SHP77 treated with DMSO at 0.1 percent for 48 hours (cell line): ENCODE data around the gene KRTAP5-1.

Source experiments
- DNase-seq: peaks from one replicate; lab custom pipeline; 2025; lab: John Stamatoyannopoulos, UW

KRTAP5-1 gene

DNA sequence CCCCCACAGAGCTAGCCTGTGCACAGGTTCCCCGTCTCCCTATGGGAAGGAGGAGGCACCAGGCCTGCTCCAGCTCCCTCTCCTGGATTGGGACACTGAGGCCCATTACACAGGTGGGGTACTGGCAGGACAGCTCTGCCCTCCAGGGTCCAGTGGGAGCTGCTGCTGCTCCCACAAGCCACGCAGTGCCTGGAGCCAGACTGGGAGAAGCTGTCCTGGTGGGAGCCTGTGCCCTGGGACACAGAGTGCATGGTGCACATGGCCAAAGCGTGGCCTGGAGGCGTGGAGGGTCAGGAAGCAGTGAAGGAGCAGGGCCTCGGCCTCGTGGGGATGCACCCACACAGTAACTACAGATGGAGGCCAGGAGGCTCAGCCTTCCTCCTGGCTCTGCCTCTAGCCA, 40.5 kb downstream of the KRTAP5-1 start:
- no peak for DNase-seq

- DNase-seq: no peak
Measured at GRCh38 chr11:1543606-1544263, 41.3 kb downstream of the KRTAP5-1 start.

DNA sequence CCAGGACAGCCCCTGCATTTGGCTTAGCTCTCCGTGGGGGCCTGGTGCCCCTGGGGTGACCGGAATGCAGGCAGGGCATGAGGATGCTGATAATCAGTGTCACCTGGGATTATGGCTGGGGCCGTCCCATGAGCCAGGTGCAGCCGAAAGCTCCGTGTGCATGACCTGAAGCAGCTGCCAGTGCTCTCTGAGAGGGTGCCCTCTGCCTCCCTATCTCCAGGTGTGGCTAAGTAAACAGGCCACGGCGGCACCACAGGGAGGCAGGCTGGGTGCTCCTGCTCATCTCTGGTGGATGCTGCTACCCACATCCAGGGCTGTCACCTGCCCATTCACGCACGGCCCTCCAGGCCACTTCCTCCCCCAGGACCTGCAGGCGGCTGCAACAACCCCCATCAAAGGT, 42.8 kb downstream of the KRTAP5-1 start:
- DNase-seq: peak; percentile 3

GRCh38 chr11:1541474-1542204, 43.4 kb downstream of the KRTAP5-1 start:
- DNase-seq: no peak

- no peak for DNase-seq
Measured at GRCh38 chr11:1540074-1540473, 45.0 kb downstream of the KRTAP5-1 start.

DNA sequence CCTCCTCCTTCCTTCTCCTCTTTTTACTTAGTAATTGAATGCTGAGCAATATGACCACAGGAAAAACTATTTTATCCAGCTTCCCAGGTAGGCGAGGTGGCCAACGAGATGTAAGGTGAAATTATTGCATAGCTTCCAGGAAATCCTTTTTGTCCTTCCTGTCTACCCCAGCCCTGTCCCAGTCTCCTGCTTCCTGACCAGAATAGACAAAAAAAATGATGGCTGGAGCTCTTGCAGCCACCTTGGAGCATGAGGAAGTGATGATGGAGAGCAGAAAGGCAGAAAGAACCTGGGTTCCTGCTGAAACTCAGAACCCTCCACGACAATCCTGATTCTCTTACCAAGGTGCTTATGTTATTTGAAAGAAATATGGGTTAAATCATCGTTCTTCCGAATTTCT, 46.9 kb downstream of the KRTAP5-1 start:
- no peak for DNase-seq

DNA sequence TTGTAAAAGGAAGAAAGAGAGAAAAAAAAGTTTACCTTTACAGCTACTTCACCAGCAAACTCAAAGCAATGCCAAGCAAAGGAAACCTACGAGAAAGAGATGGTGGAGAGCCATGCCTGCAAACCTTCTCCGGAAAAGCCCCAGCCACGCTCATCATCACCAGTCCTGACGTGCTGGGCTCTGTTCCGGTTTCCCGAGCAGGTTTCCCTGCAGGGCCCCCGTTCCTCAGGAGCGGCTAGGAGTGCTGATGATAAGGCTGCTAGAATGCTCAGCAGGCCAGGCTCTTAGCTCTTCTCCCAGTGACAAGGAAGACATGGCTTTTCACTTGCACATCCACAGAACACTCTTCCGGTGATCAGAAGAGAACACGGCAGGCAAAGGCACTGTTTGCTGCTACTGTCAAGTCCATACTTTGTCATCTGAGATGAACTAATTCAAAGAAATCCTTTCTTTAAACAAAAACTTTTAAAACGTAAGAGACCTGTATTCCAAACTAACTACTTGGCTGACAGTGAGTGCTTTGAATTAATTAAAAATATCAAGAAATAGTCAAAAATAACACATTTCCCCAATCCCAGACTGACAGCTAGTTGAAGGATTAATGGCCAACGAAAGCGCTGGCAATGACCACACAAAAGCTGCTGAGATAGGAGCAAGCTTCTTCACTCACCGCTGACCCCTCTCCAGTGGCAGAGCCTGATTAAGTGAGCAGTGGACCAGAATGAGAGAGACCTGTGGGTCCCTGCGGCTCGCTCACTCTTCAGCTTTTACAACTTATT, 48.8 kb downstream of the KRTAP5-1 start:
- no peak for DNase-seq

DNA sequence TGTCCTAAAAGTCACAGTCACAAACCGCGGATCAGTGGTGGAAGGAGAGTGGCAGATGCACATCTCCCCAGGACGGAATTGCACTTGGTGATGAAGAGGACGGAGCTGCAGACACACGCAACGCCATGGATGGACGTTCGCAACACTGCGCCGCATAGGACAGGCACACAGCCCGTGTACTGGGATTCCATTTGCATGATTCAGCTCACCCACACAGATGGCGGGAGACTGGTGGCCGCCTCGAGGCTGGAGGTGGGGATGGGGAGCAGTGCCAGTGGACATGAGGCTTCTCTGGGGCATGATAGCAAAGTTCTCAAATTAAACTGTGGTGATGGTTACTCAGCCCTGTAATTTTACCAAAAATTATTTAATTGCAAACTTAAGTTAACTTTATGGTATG, 50.4 kb downstream of the KRTAP5-1 start:
- DNase-seq: no peak
